ENCODE data around the gene SLC28A3.
"Not testable (repeated sequence)": the region's sequence is repeated elsewhere in the genome, so short reads cannot be mapped to it uniquely, and the experiment has no call there.

The SLC28A3 gene

GRCh38 chr9:84340535-84340934 is at the start of gene SLC28A3:
SLC28A3 (minus strand) TSS chr9:84340758; CDS start chr9:84340633, 125 bp downstream.
- DNase-seq (ENCODE audit: low spot score): no peak

- not testable (repeated sequence) for DNase-seq (ENCODE audit: low spot score)
Observed at GRCh38 chr9:84390254-84390653, 49.7 kb upstream of the SLC28A3 start.

- no peak for DNase-seq (ENCODE audit: low spot score)
Observed at GRCh38 chr9:84387821-84388220, 47.3 kb upstream of the SLC28A3 start.

- DNase-seq (ENCODE audit: low spot score): no peak
Observed at GRCh38 chr9:84386753-84387152, 46.2 kb upstream of the SLC28A3 start.

- DNase-seq (ENCODE audit: low spot score): no peak
Observed at GRCh38 chr9:84385386-84386040, 45.0 kb upstream of the SLC28A3 start.

- no peak for DNase-seq (ENCODE audit: low spot score)
Observed at GRCh38 chr9:84384617-84385016, 44.1 kb upstream of the SLC28A3 start.

GRCh38 chr9:84383178-84383577 is 42.6 kb upstream of the SLC28A3 start:
- DNase-seq (ENCODE audit: low spot score): no peak

GRCh38 chr9:84382720-84383119 is 42.2 kb upstream of the SLC28A3 start:
- DNase-seq (ENCODE audit: low spot score): no peak

GRCh38 chr9:84381508-84381907 is 41.0 kb upstream of the SLC28A3 start:
- no peak for DNase-seq (ENCODE audit: low spot score)

- DNase-seq (ENCODE audit: low spot score): no peak
Observed at GRCh38 chr9:84379740-84380139, 39.2 kb upstream of the SLC28A3 start.

GRCh38 chr9:84375954-84376353 is 35.4 kb upstream of the SLC28A3 start:
- no peak for DNase-seq (ENCODE audit: low spot score)

- no peak for DNase-seq (ENCODE audit: low spot score)
Observed at GRCh38 chr9:84374516-84374915, 34.0 kb upstream of the SLC28A3 start.

GRCh38 chr9:84374013-84374412 is 33.5 kb upstream of the SLC28A3 start:
- DNase-seq (ENCODE audit: low spot score): no peak

- no peak for DNase-seq (ENCODE audit: low spot score)
Observed at GRCh38 chr9:84371737-84372136, 31.2 kb upstream of the SLC28A3 start.

GRCh38 chr9:84368601-84369000 is 28.0 kb upstream of the SLC28A3 start:
- DNase-seq (ENCODE audit: low spot score): no peak

GRCh38 chr9:84367726-84368125 is 27.2 kb upstream of the SLC28A3 start:
- DNase-seq (ENCODE audit: low spot score): not testable (repeated sequence)

- DNase-seq (ENCODE audit: low spot score): no peak
Observed at GRCh38 chr9:84366683-84367082, 26.1 kb upstream of the SLC28A3 start.

- not testable (repeated sequence) for DNase-seq (ENCODE audit: low spot score)
Observed at GRCh38 chr9:84364894-84365490, 24.4 kb upstream of the SLC28A3 start.

GRCh38 chr9:84361645-84362044 is 21.1 kb upstream of the SLC28A3 start:
- DNase-seq (ENCODE audit: low spot score): no peak

- DNase-seq (ENCODE audit: low spot score): no peak
Observed at GRCh38 chr9:84357275-84357674, 16.7 kb upstream of the SLC28A3 start.

GRCh38 chr9:84354035-84354434 is 13.5 kb upstream of the SLC28A3 start:
- no peak for DNase-seq (ENCODE audit: low spot score)

GRCh38 chr9:84349671-84350070 is 9.1 kb upstream of the SLC28A3 start:
- DNase-seq (ENCODE audit: low spot score): no peak

GRCh38 chr9:84343111-84343521 is 2.6 kb upstream of the SLC28A3 start:
- no peak for DNase-seq (ENCODE audit: low spot score)

- DNase-seq (ENCODE audit: low spot score): no peak
Observed at GRCh38 chr9:84339962-84340361, 596 bp downstream of the SLC28A3 start.

Measured in hematopoietic multipotent progenitor cell treated with erythropoietin and hydrocortisone succinate and interleukin-3 and kit ligand, for 17 days (in vitro differentiated cells).